ENCODE results near the gene NUDT1. TPM values are rescaled to one million over a fixed set of nuclear protein-coding genes. Genes with fewer than 3 reads are reported as not detected.

The NUDT1 gene
- total RNA-seq, 2 experiments from 2014 or later = 88.4 to 117 TPM

DNA sequence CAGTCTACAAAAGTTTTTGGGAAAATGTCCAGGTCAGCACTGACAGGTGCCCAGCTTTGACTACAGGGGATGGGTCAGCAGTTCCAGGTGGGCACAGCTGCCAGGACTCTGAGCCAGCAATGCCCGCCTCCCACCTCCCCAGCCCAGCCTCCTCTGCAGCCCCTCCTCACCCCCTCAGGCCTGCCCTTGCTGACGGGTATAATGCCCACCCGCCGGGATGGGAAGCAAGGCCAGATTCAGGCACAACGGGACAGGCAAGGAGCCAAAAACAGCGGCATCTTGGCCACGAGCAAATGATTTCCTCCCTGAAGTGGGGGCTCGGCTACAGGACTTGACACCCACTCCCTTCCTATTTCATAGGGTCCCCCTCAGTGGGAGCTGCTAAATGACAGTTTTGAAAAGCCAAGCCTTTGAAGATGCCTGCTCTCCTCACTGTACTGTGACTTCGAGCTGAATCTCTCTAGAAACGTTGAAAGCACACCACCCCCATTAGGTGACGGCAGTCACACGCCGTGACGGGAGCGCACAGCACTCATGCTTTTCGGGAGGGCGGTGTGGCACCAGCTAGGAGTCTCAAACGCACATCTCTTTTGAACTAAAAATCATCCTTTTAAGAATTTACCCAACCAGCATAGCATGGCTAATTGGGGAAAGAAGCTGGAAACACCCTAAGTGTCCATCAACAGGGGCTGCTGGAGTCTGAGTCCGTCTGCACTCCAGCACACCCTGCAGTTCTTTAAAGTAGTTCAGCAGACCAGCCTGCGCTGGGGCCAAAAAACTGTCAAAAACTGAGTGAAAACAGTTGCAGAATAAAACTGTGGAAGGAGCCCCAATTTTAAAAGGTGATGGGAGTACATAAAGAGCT lies 38.9 kb upstream of the NUDT1 start:
- H3K9me3 ChIP-seq (ENCODE audit: low read length) = no peaks in the 10 kb centered on the region
- DNase-seq (ENCODE audit: low spot score) = no peak
- peaks cover 10% of the 10 kb centered on the region for H3K4me1 ChIP-seq (ENCODE audit: insufficient read depth, low read length, poor library complexity, severe bottlenecking)
- CTCF ChIA-PET (ENCODE audit: unreplicated experiment) = no interaction called here
- POLR2A ChIA-PET = interaction anchor here (0.7 kb wide), 1 partner anchor 309 kb away, joined by 3 read pairs; no protein-coding TSS in a partner anchor
- H3K4me2 ChIP-seq (ENCODE audit: low read length) = peak overlapping the region; percentile 22; the same call in 1 of the 2 replicates
- H3K79me2 ChIP-seq (ENCODE audit: insufficient read depth, low read depth, low read length) = no peaks in the 10 kb centered on the region
- H3K27ac ChIP-seq (ENCODE audit: low read depth, low read length, poor library complexity, severe bottlenecking) = no peak overlapping the region
- intact Hi-C loops (cut with micrococcal nuclease; ENCODE audit: unreplicated experiment) = no loop called here
- no peaks in the 10 kb centered on the region for H3K9me2 ChIP-seq (ENCODE audit: insufficient read depth, low read length)
- peaks cover 65% of the 10 kb centered on the region for H3K36me3 ChIP-seq (ENCODE audit: insufficient read depth, low read length)
- no TSS peak for BruUV-seq (replicated peaks)
- H4K20me1 ChIP-seq (ENCODE audit: insufficient read depth, low read length) = no peaks in the 10 kb centered on the region
- no peak overlapping the region for H2AFZ ChIP-seq (ENCODE audit: low read length)
- H3K4me3 ChIP-seq (ENCODE audit: low read depth, low read length, poor library complexity, severe bottlenecking) = no peak overlapping the region
- TF ChIP-seq, protein P1, sequence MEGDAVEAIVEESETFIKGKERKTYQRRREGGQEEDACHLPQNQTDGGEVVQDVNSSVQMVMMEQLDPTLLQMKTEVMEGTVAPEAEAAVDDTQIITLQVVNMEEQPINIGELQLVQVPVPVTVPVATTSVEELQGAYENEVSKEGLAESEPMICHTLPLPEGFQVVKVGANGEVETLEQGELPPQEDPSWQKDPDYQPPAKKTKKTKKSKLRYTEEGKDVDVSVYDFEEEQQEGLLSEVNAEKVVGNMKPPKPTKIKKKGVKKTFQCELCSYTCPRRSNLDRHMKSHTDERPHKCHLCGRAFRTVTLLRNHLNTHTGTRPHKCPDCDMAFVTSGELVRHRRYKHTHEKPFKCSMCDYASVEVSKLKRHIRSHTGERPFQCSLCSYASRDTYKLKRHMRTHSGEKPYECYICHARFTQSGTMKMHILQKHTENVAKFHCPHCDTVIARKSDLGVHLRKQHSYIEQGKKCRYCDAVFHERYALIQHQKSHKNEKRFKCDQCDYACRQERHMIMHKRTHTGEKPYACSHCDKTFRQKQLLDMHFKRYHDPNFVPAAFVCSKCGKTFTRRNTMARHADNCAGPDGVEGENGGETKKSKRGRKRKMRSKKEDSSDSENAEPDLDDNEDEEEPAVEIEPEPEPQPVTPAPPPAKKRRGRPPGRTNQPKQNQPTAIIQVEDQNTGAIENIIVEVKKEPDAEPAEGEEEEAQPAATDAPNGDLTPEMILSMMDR (conservative IDR thresholded peaks at IDR 0.05; ENCODE audit: low read length) = no peak
- no peak for TF ChIP-seq EZH2phosphoT487 (IDR thresholded peaks at IDR 0.05; ENCODE audit: borderline replicate concordance, low read depth, low read length)

DNA sequence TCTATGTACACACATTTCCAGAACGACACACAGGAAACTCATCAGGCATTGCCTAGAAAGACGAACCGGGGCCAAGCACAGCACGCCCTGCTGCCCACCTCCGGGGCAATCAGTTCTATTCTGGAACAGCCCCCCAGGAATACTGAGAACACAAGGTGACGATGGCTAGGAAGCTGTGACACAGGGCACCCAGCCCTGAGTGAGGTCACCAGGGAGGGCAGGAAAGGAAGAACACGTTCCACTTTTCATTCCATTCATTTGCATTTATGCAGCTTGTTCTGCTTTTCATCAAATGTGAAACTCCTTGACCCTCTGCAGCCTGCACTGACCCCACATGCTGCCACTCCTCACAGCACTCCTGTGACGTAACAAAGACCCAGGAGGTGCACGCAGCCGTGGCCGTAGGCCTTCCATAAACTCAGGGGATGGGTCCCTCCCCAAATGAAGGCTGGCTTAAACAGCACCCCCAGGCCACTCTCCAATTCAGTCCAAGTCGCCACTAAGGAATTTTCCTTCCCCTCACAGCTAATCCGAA lies 38.2 kb upstream of the NUDT1 start:
- intact Hi-C loops (cut with micrococcal nuclease; ENCODE audit: unreplicated experiment) = no loop called here
- H3K4me3 ChIP-seq (ENCODE audit: low read depth, low read length, poor library complexity, severe bottlenecking) = no peak overlapping the region
- H2AFZ ChIP-seq (ENCODE audit: low read length) = no peak overlapping the region
- no peaks in the 10 kb centered on the region for H3K9me2 ChIP-seq (ENCODE audit: insufficient read depth, low read length)
- H3K27ac ChIP-seq (ENCODE audit: low read depth, low read length, poor library complexity, severe bottlenecking) = no peak overlapping the region
- no TSS peak for BruUV-seq (replicated peaks)
- no peaks in the 10 kb centered on the region for H3K79me2 ChIP-seq (ENCODE audit: insufficient read depth, low read depth, low read length)
- ChIA-PET CTCF (ENCODE audit: unreplicated experiment) (no interaction called here), POLR2A (interaction anchor here (0.7 kb wide), 1 partner anchor 308 kb away, joined by 3 read pairs; no protein-coding TSS in a partner anchor)
- peak overlapping the region; percentile 22; the same call in 1 of the 2 replicates for H3K4me2 ChIP-seq (ENCODE audit: low read length)
- peak; percentile 20 for DNase-seq (ENCODE audit: low spot score)
- peaks cover 65% of the 10 kb centered on the region for H3K36me3 ChIP-seq (ENCODE audit: insufficient read depth, low read length)
- peaks cover 10% of the 10 kb centered on the region for H3K4me1 ChIP-seq (ENCODE audit: insufficient read depth, low read length, poor library complexity, severe bottlenecking)
- H3K9me3 ChIP-seq (ENCODE audit: low read length) = no peaks in the 10 kb centered on the region
- H4K20me1 ChIP-seq (ENCODE audit: insufficient read depth, low read length) = no peaks in the 10 kb centered on the region
- no peak for TF ChIP-seq EZH2phosphoT487 (IDR thresholded peaks at IDR 0.05; ENCODE audit: borderline replicate concordance, low read depth, low read length)
- TF ChIP-seq, protein P1 (conservative IDR thresholded peaks at IDR 0.05; ENCODE audit: low read length) = no peak

DNA sequence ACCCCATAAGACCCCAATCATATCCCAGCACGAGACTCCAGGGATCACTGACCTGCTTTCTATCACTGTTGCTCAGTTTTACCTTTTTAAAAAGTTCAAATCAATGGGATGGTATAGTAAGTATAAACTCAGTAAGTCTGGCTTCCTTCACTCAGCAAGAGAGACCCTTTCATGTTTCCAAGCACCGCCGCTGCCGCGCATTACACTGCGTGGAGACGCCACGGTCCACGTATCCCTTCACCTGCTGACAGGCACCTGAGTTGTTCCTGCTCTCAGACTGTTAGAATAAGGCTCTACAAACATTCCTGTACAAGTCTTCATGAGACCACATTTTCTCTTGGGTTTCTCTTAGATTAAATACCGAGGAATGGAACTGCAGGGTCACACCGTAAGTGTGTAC lies 37.6 kb upstream of the NUDT1 start:
- BruUV-seq (replicated peaks) = no TSS peak
- H3K9me2 ChIP-seq (ENCODE audit: insufficient read depth, low read length) = no peaks in the 10 kb centered on the region
- H3K27ac ChIP-seq (ENCODE audit: low read depth, low read length, poor library complexity, severe bottlenecking) = no peak overlapping the region
- H3K79me2 ChIP-seq (ENCODE audit: insufficient read depth, low read depth, low read length) = no peaks in the 10 kb centered on the region
- no peak overlapping the region for H3K4me3 ChIP-seq (ENCODE audit: low read depth, low read length, poor library complexity, severe bottlenecking)
- H3K4me2 ChIP-seq (ENCODE audit: low read length) = no peak overlapping the region
- no peak for DNase-seq (ENCODE audit: low spot score)
- ChIA-PET POLR2A (no interaction called here), CTCF (ENCODE audit: unreplicated experiment) (no interaction called here)
- no peak overlapping the region for H2AFZ ChIP-seq (ENCODE audit: low read length)
- H4K20me1 ChIP-seq (ENCODE audit: insufficient read depth, low read length) = no peaks in the 10 kb centered on the region
- intact Hi-C loops (cut with micrococcal nuclease; ENCODE audit: unreplicated experiment) = no loop called here
- peaks cover 10% of the 10 kb centered on the region for H3K4me1 ChIP-seq (ENCODE audit: insufficient read depth, low read length, poor library complexity, severe bottlenecking)
- H3K36me3 ChIP-seq (ENCODE audit: insufficient read depth, low read length) = peaks cover 65% of the 10 kb centered on the region
- no peaks in the 10 kb centered on the region for H3K9me3 ChIP-seq (ENCODE audit: low read length)
- no peak for TF ChIP-seq EZH2phosphoT487 (IDR thresholded peaks at IDR 0.05; ENCODE audit: borderline replicate concordance, low read depth, low read length)
- TF ChIP-seq, protein P1 (conservative IDR thresholded peaks at IDR 0.05; ENCODE audit: low read length) = no peak
